GM08714 (cell line): ENCODE data around the gene NUDT22.

Source experiments
- H3K4me3 ChIP-seq: fragments of 200-500 bp; sonication (Bioruptor generic); 2 replicates; pipeline ENCODE4 v1.5.1; 2014; ENCODE audit warnings: mild to moderate bottlenecking, low read length, inconsistent platforms
- ZNF274 ChIP-seq: IDR thresholded peaks from 2 replicates; pipeline ENCODE4 v1.6.1; 2012; ENCODE audit warnings: mild to moderate bottlenecking, low read depth, low read length

Gene NUDT22

DNA sequence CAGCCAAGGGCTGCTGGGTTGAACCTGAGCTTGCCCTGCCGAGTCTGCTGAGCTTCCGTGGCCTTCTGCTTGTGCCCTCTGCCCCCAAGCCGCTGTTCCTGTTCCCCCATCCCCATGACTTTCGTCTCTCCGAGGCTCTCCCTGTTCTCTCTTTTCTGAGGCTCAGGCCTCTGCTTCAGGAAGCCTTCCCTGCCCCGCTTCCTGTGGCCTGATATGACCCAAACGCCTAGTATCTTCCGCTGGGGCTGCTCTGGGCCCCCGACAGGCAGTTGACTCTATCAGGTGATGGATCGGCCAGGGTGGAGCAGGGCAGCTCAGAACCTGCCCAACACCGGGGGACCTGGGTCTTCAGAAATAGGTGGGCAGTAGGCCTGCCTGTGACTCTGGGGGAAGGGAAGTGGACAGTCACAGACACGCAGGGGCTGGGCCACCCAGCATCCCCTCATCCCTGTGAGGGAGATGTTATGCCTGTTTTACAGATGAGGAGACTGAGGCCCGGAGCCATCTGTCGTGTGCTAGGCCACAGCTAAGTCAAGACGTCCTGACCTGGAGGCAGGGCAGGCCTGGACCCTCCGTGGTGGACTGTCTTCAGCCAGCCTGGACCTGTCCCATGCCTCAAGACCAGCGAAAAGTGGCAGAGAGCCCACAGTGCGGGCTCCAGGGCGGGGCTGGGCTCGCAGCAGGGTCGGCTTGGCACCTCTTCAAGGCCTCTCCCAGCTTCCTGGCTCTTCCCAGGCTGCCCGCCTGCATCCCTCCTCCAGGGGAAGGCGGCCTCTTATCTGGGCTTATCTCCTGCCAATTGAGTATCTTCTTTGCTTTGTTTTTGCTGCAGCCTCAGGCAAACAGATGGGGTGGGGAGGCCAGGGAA is 42.2 kb downstream of the NUDT22 start:
- TF ChIP-seq ZNF274 = no peak
- peak overlapping the region; percentile 74; the same call in 1 of the 2 replicates for H3K4me3 ChIP-seq

DNA sequence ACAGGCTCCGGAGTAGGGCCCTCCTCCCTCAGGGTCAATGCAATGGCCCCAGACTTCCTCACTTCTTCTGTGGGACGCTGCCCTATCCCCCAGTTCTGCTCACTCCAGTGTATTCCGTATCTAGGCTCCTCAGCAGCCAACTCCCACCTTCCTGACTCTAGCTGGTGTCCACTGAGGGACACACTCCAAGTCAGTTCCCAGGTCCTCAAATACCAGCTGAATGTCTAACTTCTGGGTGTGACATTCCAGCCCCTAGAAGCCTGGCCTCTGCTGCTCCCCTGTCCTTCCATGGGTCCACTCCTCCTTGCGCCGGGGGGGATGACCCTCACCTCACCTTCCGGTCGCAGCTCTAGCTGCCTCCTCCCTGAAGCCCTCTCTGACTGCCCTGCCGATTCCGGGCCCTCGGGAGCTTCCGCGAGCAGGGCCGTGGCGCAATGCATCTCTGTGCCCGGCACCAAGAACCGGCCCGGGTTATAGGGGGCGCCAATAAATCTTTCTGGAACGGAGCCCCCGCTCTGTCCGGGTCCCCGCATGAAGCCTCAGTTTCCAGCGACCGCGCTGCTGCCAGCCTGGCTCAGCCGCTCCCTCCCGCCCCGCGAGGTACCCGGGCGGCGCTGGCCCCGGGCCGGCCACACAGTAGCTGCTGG is 42.9 kb downstream of the NUDT22 start:
- no peak for TF ChIP-seq ZNF274
- peak overlapping the region; percentile 74 for H3K4me3 ChIP-seq

DNA sequence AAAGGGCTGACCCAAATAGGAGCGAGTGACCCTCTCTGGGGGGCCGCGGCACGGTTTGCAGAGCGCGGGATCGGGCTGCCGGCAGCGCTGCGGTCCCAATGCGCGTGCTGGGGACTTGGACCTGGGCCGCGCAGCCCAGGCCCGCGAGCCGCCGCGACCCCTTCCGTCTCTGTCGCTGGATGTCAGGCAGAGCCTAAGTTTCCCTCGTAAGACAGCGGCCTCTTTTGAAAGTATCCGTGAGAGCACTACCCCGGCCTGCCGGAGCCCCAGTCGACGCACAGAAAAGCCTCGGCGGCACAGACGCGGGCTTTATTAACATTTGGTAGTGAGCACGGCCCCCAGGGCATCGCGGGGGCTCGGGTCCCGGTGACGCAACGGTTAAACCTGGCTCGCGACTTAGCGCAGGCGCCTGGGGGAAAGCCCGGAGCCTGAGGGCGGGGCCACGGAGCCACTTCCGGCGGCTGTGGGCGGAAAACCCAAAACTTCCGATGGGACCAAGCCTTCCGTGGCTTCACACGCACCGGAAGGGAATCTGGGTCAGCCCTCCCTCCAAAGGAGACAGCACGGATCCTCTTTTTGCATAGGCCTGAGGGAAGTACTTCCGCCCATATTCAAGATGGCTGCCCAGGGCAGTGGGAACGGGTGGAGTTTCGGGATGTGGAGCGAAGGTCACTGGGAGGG is 43.6 kb downstream of the NUDT22 start:
- TF ChIP-seq ZNF274 = no peak
- H3K4me3 ChIP-seq = peak overlapping the region; percentile 76

DNA sequence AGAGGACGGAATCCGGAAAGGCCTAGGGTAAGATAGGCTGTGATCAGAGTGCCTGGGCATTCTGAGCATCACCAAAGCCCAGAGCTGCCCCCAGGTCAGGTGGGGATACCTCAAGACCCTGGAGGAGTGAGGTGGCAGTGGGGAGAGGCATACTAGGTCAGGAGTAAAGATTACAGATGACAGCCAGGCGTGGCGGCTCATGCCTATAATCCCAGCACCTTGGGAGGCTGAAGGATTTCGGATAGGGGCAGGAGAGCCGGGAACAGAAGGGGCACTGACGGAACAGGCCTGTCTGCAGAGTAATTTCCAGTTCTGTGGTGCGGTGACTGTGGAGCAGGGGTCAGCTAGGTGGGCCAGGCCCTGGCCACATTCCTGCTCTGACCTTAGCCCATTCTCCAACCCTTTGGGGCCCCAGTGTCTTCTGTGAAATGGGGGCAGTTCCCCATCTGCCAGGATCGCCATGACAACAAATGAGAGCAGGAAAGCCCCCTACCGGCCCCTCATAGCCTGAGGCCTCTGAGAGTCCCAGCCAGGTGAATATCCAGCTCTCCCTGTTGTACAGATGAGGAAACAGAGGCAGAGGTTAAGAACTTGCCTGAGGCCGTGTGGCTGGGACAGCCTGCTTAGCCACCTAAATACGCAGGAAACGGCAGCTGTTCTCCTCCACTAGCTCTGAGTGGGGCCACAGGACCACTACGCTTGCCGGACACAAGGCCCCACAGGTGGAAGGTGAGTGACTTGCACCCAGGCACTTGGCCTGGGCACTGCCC is 49.1 kb downstream of the NUDT22 start:
- no peak for TF ChIP-seq ZNF274
- H3K4me3 ChIP-seq = no peak overlapping the region

DNA sequence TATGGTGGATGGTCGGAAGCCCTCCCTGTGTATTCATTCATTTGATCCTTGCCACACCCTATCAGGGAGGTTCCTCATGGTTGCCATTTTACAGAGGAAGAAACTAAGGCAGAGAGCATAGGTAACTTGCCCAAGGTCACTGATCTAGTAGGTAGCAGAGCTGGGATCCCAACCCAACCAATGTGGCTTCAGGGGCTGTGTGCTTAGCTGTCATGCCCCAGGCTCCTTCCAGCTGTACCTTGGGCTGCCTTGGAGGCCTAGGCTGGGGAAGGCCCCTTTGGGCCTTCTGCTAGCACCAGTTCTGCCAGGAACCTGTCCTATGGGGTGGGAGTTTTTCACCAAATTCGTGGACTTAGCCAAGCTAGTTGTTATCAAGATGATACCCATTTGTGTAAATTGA is 49.8 kb downstream of the NUDT22 start:
- no peak for TF ChIP-seq ZNF274
- no peak overlapping the region for H3K4me3 ChIP-seq

DNA sequence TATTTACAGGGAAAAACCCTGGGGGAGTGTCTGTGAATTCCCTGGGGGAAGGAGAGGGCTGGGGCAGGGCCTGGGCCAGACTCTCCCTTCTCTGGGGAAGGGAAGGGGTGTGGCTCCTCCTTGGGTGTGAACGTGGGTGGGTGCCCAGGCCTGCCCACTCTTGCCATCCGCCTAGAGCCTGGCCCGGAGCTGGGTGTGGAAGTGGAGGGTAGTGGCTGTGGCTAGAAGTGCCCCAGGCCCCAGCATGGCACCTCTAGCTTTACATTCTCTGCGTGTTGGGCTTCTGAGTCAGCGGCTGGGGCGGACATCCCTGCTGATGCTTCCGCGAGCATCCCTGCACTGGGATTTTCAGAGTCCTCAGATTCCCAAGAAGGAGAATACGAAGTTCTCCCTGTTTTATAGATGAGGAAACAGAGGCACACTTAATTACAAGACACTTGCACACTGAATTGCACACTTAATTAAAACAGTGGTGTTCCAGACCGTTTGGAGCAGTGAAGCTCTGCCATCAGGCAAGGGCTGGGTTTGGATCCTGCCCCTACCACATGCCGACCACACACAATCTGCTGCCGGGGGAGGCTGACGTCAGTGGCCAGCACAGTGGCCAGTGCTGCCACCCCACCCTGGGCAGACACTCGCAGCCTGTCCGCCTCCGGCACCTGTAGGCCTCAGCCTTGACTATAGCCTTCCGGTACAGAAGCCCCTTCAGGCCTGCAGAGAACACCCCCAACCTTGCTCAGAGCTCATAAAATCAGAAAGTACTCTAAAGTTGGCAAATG is 50.8 kb downstream of the NUDT22 start:
- no peak for TF ChIP-seq ZNF274
- H3K4me3 ChIP-seq = no peak overlapping the region

DNA sequence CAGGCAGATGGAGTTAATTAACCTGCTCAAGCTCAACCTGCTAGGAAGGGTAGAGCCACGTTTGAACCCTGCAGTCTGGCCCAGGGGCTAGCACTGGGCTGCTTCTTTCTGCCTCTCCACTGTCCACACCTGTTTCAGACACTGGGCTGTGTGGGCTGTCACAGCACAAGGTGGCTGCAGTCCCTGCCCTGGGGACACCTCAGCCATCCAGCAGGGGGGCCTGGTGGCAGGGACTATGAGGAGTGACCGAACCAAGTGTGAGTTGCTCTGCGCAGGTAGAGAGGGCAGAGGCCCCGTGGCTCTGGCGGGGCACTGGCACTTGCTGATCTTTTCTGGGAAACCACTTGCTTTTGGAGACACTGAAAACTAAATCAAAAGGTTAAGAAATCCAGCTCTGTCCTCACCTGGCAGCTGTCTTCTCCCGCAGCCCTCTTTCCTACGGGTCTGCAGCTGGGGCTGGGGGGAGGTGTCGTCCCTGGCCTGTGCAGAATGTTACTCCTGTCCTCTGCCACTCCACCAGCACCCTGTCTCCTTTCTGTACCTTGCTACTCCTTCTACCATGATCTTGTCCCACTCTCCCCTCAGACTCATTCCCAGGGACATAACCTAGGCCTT is 52.6 kb downstream of the NUDT22 start:
- H3K4me3 ChIP-seq = no peak overlapping the region
- no peak for TF ChIP-seq ZNF274
